Epithelial cell of umbilical artery (primary cell): ENCODE data around the gene IRX5. TPM values are rescaled to one million over a fixed set of nuclear protein-coding genes. Genes with fewer than 3 reads are reported as not detected.

Experiments used
- total RNA-seq: library from RNA; depleted of rRNA; stranded (reverse); fragments of >200 nt; gene quantifications from 2 replicates; pipeline ENCODE4 v1.2.3, GENCODE V29; 2014

The IRX5 gene
- under 0.01 TPM in 1 of 2 replicates, not detected in the other for total RNA-seq

DNA sequence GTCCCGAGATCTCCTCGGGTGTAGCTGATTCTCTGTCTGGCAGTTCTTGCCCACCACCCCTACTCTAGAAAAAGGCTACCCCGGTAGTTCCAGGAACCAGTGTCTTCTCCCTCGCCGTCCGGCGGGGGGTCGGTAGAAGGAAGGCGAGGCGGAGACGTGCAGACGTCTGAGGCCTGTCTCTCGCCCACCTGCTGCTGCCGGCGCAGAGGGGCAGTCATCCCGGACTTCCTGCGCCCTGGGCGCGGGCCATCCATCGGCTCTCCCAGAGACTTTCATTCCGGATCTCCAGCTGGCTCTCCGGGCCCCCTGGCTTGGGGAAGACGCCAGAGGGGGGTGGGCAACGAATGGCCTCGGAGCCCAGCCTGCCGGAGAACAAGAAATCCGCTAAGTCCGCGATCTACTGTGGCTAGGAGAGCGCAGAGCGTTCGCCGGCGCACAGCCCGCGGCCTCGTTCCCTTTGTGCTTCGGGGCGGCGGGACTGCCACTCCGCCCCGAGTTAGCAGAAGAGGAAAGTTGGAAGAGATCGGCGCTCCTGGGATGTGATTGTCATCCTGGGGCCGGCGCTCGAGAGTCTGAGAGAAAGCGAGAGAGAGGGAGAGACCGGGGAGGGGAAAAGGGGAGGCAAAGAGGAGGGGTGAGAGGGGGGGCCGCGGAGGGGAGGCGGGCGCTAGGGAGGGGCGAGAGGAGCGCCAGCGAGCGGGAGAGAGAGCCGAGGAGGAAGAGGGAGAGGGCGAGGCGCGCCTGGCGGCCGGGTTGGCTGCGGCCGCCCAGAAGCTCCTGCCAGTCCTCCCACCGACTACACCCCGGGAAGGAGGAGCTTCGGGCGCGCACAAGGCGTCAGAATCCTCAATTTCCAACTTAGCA lies at the start of gene IRX5:
IRX5 (plus strand) TSS at position 861 of the 864 bp plus-strand sequence. CDS start 334 bp downstream, outside the sequence.

